Suprapubic skin (tissue), 4 donors: ENCODE results near the gene GET4.

Source experiments
- EP300 ChIP-seq: sonication (generic); formaldehyde crosslinking; IDR thresholded peaks from one replicate; pipeline ENCODE4 v1.6.1; 2017; ENCODE audit warnings: antibody characterized with exemption
- POLR2A ChIP-seq, 2 donors: fragments of 450-650 bp; IDR thresholded peaks; one replicate each; pipeline ENCODE4 v1.6.1; 2017; ENCODE audit warnings: antibody characterized with exemption in 2 of 2, mild to moderate bottlenecking in 2 of 2, moderate library complexity in 2 of 2
- POLR2AphosphoS5 ChIP-seq, 3 donors: sonication (generic); formaldehyde crosslinking; IDR thresholded peaks; one replicate each; pipeline ENCODE4 v1.6.1; 2017; ENCODE audit warnings: antibody characterized with exemption in 3 of 3
- TF ChIP-seq, protein P1 (sequence below), 2 donors: fragments of 200-600 bp in 1 of 2; fragments of 450-650 bp in 1 of 2; sonication (generic) in 1 of 2; IDR thresholded peaks; one replicate each; pipeline ENCODE4 v1.5.1; 2016 to 2019; ENCODE audit warnings: antibody characterized with exemption in 2 of 2, mild to moderate bottlenecking in 1 of 2, moderate library complexity in 1 of 2

DNA sequence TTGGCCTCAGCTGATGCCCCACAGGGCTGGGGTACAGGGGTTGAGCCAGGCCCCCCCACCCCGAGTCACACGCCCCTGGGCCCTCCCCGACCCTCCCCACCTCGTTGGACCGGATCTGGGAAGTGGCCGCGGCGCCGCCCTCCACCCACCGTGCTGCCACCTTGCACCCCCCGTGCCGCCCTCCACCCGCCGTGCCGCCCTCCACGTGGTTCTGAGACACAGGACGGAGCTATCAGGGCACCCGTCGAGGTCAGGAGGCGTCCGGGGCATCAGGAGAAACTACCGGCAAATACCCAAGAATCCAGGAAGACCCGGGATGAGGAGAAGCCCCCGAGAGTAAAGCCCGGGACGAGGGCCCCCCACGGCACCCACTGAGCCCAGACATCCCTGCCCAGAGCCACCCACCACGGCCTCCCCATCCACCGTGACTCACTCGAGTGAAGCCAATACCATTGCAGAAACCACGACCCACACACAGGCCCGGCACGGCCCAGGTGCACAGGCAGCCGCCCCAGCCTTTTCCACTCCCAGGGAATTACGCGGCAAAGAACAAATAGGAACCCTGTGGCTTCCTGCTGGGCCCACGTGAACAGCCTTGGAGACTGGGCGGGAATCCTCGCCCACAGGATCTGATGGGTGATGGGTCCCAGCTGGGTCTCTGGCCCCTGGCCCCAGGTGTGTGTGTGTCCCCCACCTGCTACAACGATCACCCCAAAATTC, 44.2 kb downstream of the GET4 start:
- TF ChIP-seq EP300 (no peak), POLR2AphosphoS5 (IDR thresholded peaks at IDR 0.05) (no peak), POLR2A (IDR thresholded peaks at IDR 0.05) (no peak)
- TF ChIP-seq, protein P1, sequence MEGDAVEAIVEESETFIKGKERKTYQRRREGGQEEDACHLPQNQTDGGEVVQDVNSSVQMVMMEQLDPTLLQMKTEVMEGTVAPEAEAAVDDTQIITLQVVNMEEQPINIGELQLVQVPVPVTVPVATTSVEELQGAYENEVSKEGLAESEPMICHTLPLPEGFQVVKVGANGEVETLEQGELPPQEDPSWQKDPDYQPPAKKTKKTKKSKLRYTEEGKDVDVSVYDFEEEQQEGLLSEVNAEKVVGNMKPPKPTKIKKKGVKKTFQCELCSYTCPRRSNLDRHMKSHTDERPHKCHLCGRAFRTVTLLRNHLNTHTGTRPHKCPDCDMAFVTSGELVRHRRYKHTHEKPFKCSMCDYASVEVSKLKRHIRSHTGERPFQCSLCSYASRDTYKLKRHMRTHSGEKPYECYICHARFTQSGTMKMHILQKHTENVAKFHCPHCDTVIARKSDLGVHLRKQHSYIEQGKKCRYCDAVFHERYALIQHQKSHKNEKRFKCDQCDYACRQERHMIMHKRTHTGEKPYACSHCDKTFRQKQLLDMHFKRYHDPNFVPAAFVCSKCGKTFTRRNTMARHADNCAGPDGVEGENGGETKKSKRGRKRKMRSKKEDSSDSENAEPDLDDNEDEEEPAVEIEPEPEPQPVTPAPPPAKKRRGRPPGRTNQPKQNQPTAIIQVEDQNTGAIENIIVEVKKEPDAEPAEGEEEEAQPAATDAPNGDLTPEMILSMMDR (IDR thresholded peaks at IDR 0.05), result no peak
